ENCODE results near the gene GHR. TPM values are rescaled to one million over a fixed set of nuclear protein-coding genes. Genes with fewer than 3 reads are reported as not detected.

Gene GHR
- total RNA-seq, 1 experiment from 2014 or later = 0.05 TPM

DNA sequence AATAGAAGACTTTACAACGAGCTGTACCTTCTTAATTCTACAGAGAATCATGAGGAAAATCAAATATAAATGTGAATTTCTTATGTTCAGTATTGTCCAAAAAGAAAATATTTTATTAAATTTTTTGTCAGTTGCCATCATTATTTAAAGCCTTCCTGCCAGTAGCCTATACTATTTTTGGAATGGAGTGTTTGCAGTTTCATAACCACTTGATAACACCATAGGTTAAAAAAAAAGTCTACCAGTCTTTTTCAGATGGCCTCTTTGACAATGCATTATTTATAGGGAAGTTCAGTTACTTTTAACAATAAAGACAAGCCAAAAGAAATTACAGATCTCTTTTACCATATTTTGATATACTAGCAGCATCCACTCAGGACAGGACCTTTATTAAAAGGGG lies 253.1 kb downstream of the GHR start:
- no peak overlapping the region for H3K27ac ChIP-seq (ENCODE audit: low read length)
- H3K36me3 ChIP-seq (ENCODE audit: control insufficient read depth, insufficient read depth, low read length) = no peaks in the 10 kb centered on the region
- no peaks in the 10 kb centered on the region for H3K27me3 ChIP-seq (ENCODE audit: control insufficient read depth, insufficient read depth, low read length)
- in situ Hi-C loops (cut with HindIII; ENCODE audit: low pct_unique_long_range_greater_than_20kb, low sequenced_read_pairs) (no loop called here), intact Hi-C loops (cut with micrococcal nuclease; ENCODE audit: unreplicated experiment) (no loop called here)
- DNase-seq (ENCODE audit: low read depth, low spot score) (no peak), ATAC-seq (no peak)
- no peaks in the 10 kb centered on the region for H3K4me1 ChIP-seq (ENCODE audit: control insufficient read depth, insufficient read depth, low read length)
- POLR2A ChIA-PET = no interaction called here
- H3K4me3 ChIP-seq (ENCODE audit: low read depth in 2 of 2, low read length in 2 of 2) = no peak overlapping the region
- TF ChIP-seq POLR2AphosphoS5 (IDR thresholded peaks at IDR 0.05; ENCODE audit: low read depth, low read length) (no peak), SIN3A (IDR thresholded peaks at IDR 0.05; ENCODE audit: borderline replicate concordance, insufficient read depth, low read depth, low read length) (no peak), TCF7L2 (IDR thresholded peaks at IDR 0.05; ENCODE audit: low read depth, low read length) (no peak)
- TF ChIP-seq, protein P1, sequence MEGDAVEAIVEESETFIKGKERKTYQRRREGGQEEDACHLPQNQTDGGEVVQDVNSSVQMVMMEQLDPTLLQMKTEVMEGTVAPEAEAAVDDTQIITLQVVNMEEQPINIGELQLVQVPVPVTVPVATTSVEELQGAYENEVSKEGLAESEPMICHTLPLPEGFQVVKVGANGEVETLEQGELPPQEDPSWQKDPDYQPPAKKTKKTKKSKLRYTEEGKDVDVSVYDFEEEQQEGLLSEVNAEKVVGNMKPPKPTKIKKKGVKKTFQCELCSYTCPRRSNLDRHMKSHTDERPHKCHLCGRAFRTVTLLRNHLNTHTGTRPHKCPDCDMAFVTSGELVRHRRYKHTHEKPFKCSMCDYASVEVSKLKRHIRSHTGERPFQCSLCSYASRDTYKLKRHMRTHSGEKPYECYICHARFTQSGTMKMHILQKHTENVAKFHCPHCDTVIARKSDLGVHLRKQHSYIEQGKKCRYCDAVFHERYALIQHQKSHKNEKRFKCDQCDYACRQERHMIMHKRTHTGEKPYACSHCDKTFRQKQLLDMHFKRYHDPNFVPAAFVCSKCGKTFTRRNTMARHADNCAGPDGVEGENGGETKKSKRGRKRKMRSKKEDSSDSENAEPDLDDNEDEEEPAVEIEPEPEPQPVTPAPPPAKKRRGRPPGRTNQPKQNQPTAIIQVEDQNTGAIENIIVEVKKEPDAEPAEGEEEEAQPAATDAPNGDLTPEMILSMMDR (IDR thresholded peaks at IDR 0.05) = no peak
- TF ChIP-seq, protein P2, sequence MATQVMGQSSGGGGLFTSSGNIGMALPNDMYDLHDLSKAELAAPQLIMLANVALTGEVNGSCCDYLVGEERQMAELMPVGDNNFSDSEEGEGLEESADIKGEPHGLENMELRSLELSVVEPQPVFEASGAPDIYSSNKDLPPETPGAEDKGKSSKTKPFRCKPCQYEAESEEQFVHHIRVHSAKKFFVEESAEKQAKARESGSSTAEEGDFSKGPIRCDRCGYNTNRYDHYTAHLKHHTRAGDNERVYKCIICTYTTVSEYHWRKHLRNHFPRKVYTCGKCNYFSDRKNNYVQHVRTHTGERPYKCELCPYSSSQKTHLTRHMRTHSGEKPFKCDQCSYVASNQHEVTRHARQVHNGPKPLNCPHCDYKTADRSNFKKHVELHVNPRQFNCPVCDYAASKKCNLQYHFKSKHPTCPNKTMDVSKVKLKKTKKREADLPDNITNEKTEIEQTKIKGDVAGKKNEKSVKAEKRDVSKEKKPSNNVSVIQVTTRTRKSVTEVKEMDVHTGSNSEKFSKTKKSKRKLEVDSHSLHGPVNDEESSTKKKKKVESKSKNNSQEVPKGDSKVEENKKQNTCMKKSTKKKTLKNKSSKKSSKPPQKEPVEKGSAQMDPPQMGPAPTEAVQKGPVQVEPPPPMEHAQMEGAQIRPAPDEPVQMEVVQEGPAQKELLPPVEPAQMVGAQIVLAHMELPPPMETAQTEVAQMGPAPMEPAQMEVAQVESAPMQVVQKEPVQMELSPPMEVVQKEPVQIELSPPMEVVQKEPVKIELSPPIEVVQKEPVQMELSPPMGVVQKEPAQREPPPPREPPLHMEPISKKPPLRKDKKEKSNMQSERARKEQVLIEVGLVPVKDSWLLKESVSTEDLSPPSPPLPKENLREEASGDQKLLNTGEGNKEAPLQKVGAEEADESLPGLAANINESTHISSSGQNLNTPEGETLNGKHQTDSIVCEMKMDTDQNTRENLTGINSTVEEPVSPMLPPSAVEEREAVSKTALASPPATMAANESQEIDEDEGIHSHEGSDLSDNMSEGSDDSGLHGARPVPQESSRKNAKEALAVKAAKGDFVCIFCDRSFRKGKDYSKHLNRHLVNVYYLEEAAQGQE (IDR thresholded peaks at IDR 0.05; ENCODE audit: insufficient read depth in 1 of 2, low read depth in 2 of 2, low read length in 1 of 2) = no peak
- BruUV-seq (replicated peaks) = no TSS peak
- CTCF ChIA-PET = no interaction called here
- H3K9me3 ChIP-seq (ENCODE audit: control insufficient read depth, insufficient read depth, low read depth, low read length) = no peaks in the 10 kb centered on the region

DNA sequence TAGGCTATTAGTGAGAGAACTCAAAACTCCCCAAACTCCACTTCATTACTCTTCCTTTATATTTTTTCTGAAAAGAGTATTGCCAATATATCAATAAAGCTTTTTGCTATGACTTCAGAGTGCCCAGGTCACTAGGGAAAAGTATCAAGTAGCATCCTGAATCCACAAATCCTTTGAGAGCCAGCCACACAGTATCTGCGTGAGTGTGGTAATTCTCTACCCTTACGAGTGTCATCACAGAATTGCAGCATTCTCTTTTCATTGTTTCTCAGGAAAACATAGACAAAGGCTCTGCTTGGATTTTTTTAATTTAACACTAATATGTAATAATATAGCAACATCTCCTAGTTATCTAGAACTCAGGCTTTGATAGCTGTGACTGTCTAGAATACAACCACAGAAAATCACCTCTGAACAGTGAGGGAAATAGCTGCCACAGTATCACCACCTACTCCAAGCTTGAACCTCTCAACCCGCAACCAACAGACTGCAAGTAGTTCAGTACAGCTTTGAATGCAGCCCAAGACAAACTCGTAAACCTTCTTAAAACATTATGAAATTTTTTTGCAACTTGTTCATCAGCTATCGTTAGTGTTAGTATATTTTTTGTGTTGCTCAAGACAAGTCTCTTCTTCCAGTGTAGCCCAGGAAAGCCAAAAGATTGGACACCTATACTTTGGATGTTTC lies 254.1 kb downstream of the GHR start:
- intact Hi-C loops (cut with micrococcal nuclease; ENCODE audit: unreplicated experiment) = no loop called here
- BruUV-seq (replicated peaks) = no TSS peak

More for the DNA sequence above, 254.1 kb downstream of the GHR start:
- no peak for DNase-seq (ENCODE audit: low read depth, low spot score)
- TF ChIP-seq, protein P1 (IDR thresholded peaks at IDR 0.05) = no peak
- TF ChIP-seq, protein P2 (IDR thresholded peaks at IDR 0.05; ENCODE audit: insufficient read depth in 1 of 2, low read depth in 2 of 2, low read length in 1 of 2) = no peak
- no peak for TF ChIP-seq POLR2AphosphoS5 (IDR thresholded peaks at IDR 0.05; ENCODE audit: low read depth, low read length)
- no peak for TF ChIP-seq TCF7L2 (IDR thresholded peaks at IDR 0.05; ENCODE audit: low read depth, low read length)
- TF ChIP-seq SIN3A (IDR thresholded peaks at IDR 0.05; ENCODE audit: borderline replicate concordance, insufficient read depth, low read depth, low read length) = no peak
- in situ Hi-C loops (cut with HindIII; ENCODE audit: low pct_unique_long_range_greater_than_20kb, low sequenced_read_pairs) = no loop called here
- ChIA-PET CTCF (no interaction called here), POLR2A (no interaction called here)
- no peak for ATAC-seq
- H3K4me1 ChIP-seq (ENCODE audit: control insufficient read depth, insufficient read depth, low read length) = no peaks in the 10 kb centered on the region
- no peaks in the 10 kb centered on the region for H3K27me3 ChIP-seq (ENCODE audit: control insufficient read depth, insufficient read depth, low read length)
- no peak overlapping the region for H3K4me3 ChIP-seq (ENCODE audit: low read depth in 2 of 2, low read length in 2 of 2)
- H3K9me3 ChIP-seq (ENCODE audit: control insufficient read depth, insufficient read depth, low read depth, low read length) = no peaks in the 10 kb centered on the region
- H3K36me3 ChIP-seq (ENCODE audit: control insufficient read depth, insufficient read depth, low read length) = no peaks in the 10 kb centered on the region
- no peak overlapping the region for H3K27ac ChIP-seq (ENCODE audit: low read length)

Measured in Panc1 (cell line).